Mesenchymal stem cell (in vitro differentiated cells and primary cell): Measurements from ENCODE around the gene SLTM.

Source experiments
- DNase-seq: peaks from one replicate; pipeline ENCODE4 v3.0.0-alpha.2; 2013
- H2AFZ ChIP-seq: one replicate; pipeline ENCODE4 v1.6.1; 2013; ENCODE audit warnings: low read depth, mild to moderate bottlenecking, control low read depth, inconsistent platforms, low read length, moderate library complexity
- H2AK5ac ChIP-seq: 2 replicates; pipeline ENCODE4 v1.6.1; 2013; ENCODE audit warnings: low read length, moderate library complexity, mild to moderate bottlenecking, inconsistent platforms; ENCODE audit not compliant: severe bottlenecking
- H2BK120ac ChIP-seq: one replicate; pipeline ENCODE4 v1.6.1; 2013; ENCODE audit warnings: low read depth, mild to moderate bottlenecking, inconsistent platforms, low read length, moderate library complexity
- H2BK12ac ChIP-seq, 2 experiments: one replicate each; pipeline ENCODE4 v1.6.1; 2013; ENCODE audit warnings: inconsistent platforms in 2 of 2, low read length in 2 of 2, mild to moderate bottlenecking in 2 of 2, moderate library complexity in 2 of 2, control low read depth in 1 of 2
- H2BK15ac ChIP-seq: one replicate; pipeline ENCODE4 v1.6.1; 2013; ENCODE audit warnings: mild to moderate bottlenecking, low read depth, inconsistent platforms; ENCODE audit not compliant: poor library complexity, severe bottlenecking
- H2BK5ac ChIP-seq: 2 replicates; pipeline ENCODE4 v1.6.1; 2013; ENCODE audit warnings: low read depth, mild to moderate bottlenecking, low read length, control low read depth, inconsistent platforms; ENCODE audit not compliant: poor library complexity, severe bottlenecking
- H3K14ac ChIP-seq, 2 experiments: one replicate each; pipeline ENCODE4 v1.6.1; 2013; ENCODE audit warnings: inconsistent platforms in 2 of 2, low read length in 2 of 2, control low read depth in 1 of 2, mild to moderate bottlenecking in 1 of 2, moderate library complexity in 1 of 2
- H3K18ac ChIP-seq, 2 experiments: one replicate each; pipeline ENCODE4 v1.6.1; 2013; ENCODE audit warnings: inconsistent platforms in 2 of 2, low read length in 2 of 2, control low read depth in 1 of 2, low read depth in 1 of 2, mild to moderate bottlenecking in 1 of 2
- H3K23ac ChIP-seq, 2 experiments: one replicate each; pipeline ENCODE4 v1.6.1; 2013; ENCODE audit warnings: inconsistent platforms in 2 of 2, low read length in 2 of 2, mild to moderate bottlenecking in 2 of 2, moderate library complexity in 2 of 2, control low read depth in 1 of 2
- H3K27ac ChIP-seq: 2 replicates; pipeline ENCODE4 v1.5.1; 2013; ENCODE audit warnings: mild to moderate bottlenecking, moderate library complexity, low read length, control low read depth, inconsistent platforms; ENCODE audit not compliant: poor library complexity, severe bottlenecking
- H3K27me3 ChIP-seq, 2 experiments: 2 replicates each; pipeline versions ENCODE4 v1.6.1 to v1.7.0; 2013; ENCODE audit warnings: low read length in 2 of 2, mild to moderate bottlenecking in 2 of 2, moderate library complexity in 2 of 2, control low read depth in 1 of 2, inconsistent platforms in 1 of 2; ENCODE audit not compliant: control insufficient read depth in 1 of 2, insufficient read depth in 1 of 2
- H3K36me3 ChIP-seq, 2 experiments: 2 replicates each; pipeline versions ENCODE4 v1.6.1 to v1.7.0; 2013; ENCODE audit warnings: low read length in 2 of 2, control low read depth in 1 of 2, inconsistent platforms in 1 of 2, low read depth in 1 of 2, mild to moderate bottlenecking in 1 of 2; ENCODE audit not compliant: insufficient read depth in 2 of 2, control insufficient read depth in 1 of 2
- H3K4ac ChIP-seq, 2 experiments: one replicate each; pipeline ENCODE4 v1.6.1; 2013; ENCODE audit warnings: inconsistent platforms in 2 of 2, low read length in 2 of 2, mild to moderate bottlenecking in 2 of 2, moderate library complexity in 2 of 2, control low read depth in 1 of 2, low read depth in 1 of 2
- H3K4me1 ChIP-seq: 2 replicates; pipeline ENCODE4 v1.6.1; 2013; ENCODE audit warnings: low read depth, low read length, control low read depth; ENCODE audit not compliant: control insufficient read depth, insufficient read depth
- H3K4me2 ChIP-seq: 2 replicates; pipeline ENCODE4 v1.6.1; 2013; ENCODE audit warnings: low read length, mild to moderate bottlenecking, inconsistent platforms; ENCODE audit not compliant: poor library complexity, severe bottlenecking
- H3K4me3 ChIP-seq, 2 experiments: 2 replicates each; pipeline versions ENCODE4 v1.5.1 to v1.7.0; 2013; ENCODE audit warnings: low read length in 2 of 2, mild to moderate bottlenecking in 2 of 2, control low read depth in 1 of 2, low read depth in 1 of 2; ENCODE audit not compliant: insufficient read depth in 1 of 2
- H3K79me1 ChIP-seq: replicated peaks from 2 replicates; pipeline ENCODE4 v1.6.1; 2013; ENCODE audit warnings: mild to moderate bottlenecking, control low read depth, low read length, inconsistent platforms; ENCODE audit not compliant: poor library complexity, severe bottlenecking
- H3K9ac ChIP-seq: 2 replicates; pipeline ENCODE4 v1.7.0; 2013; ENCODE audit warnings: mild to moderate bottlenecking, low read length, moderate library complexity
- H3K9me3 ChIP-seq: 2 replicates; pipeline ENCODE4 v1.7.0; 2013; ENCODE audit warnings: mild to moderate bottlenecking, low read length; ENCODE audit not compliant: control insufficient read depth
- H4K8ac ChIP-seq: one replicate; pipeline ENCODE4 v1.6.1; 2013; ENCODE audit warnings: inconsistent platforms, mild to moderate bottlenecking, low read length, moderate library complexity
- H4K91ac ChIP-seq: one replicate; pipeline ENCODE4 v1.6.1; 2013; ENCODE audit warnings: mild to moderate bottlenecking, low read length, inconsistent platforms
- WGBS: methylation state at CpG from one replicate; pipeline ENCODE4 v1.1.7; 2013; ENCODE audit warnings: mixed read lengths; 5-methylcytosine and 5-hydroxymethylcytosine counted together

SLTM gene

GRCh38 chr15:58962136-58962535 lies 28.7 kb upstream of the SLTM start:
- H2AFZ ChIP-seq = no peak overlapping the region
- H2BK15ac ChIP-seq = no peak overlapping the region
- H3K4me3 ChIP-seq = no peak overlapping the region
- H3K4ac ChIP-seq = no peak overlapping the region
- H3K9me3 ChIP-seq = no peaks in the 10 kb centered on the region
- H3K23ac ChIP-seq = no peak overlapping the region
- H2AK5ac ChIP-seq = no peak overlapping the region
- H2BK12ac ChIP-seq = no peak overlapping the region
- DNase-seq = no peak
- H2BK5ac ChIP-seq = no peak overlapping the region
- H3K36me3 ChIP-seq = no peaks in the 10 kb centered on the region
- H3K14ac ChIP-seq = no peak overlapping the region
- WGBS = no CpG with 5 or more reads among the region's 1 CpG
- no peak overlapping the region for H3K9ac ChIP-seq
- H3K79me1 ChIP-seq = no peaks in the 10 kb centered on the region
- H3K4me1 ChIP-seq = peaks cover 1% of the 10 kb centered on the region
- H3K27ac ChIP-seq = no peak overlapping the region
- H3K27me3 ChIP-seq = no peaks in the 10 kb centered on the region
- H4K8ac ChIP-seq = no peak overlapping the region
- H3K4me2 ChIP-seq = no peak overlapping the region
- no peak overlapping the region for H4K91ac ChIP-seq
- H2BK120ac ChIP-seq = no peak overlapping the region
- no peak overlapping the region for H3K18ac ChIP-seq

- no peak overlapping the region for H3K14ac ChIP-seq
- H2BK120ac ChIP-seq = no peak overlapping the region
- no peaks in the 10 kb centered on the region for H3K27me3 ChIP-seq
- no peak overlapping the region for H3K4me2 ChIP-seq
- H2BK12ac ChIP-seq = no peak overlapping the region
- no peaks in the 10 kb centered on the region for H3K36me3 ChIP-seq
- no peak overlapping the region for H4K91ac ChIP-seq
- no peak overlapping the region for H3K9ac ChIP-seq
- H3K23ac ChIP-seq = no peak overlapping the region
- H3K9me3 ChIP-seq = no peaks in the 10 kb centered on the region
- no peak overlapping the region for H2AFZ ChIP-seq
- no peak overlapping the region for H2BK15ac ChIP-seq
- H2AK5ac ChIP-seq = no peak overlapping the region
- H4K8ac ChIP-seq = no peak overlapping the region
- no peak overlapping the region for H3K27ac ChIP-seq
- no peak for DNase-seq
- no peak overlapping the region for H2BK5ac ChIP-seq
- no peaks in the 10 kb centered on the region for H3K79me1 ChIP-seq
- peaks cover 1% of the 10 kb centered on the region for H3K4me1 ChIP-seq
- WGBS = 100% methylated on average over 3 of the region's 4 CpGs
- no peak overlapping the region for H3K18ac ChIP-seq
- no peak overlapping the region for H3K4ac ChIP-seq
- H3K4me3 ChIP-seq = no peak overlapping the region
These were observed 25.3 kb upstream of the SLTM start for GRCh38 chr15:58958811-58959210.

GRCh38 chr15:58957101-58957973 lies 23.9 kb upstream of the SLTM start:
- H2AK5ac ChIP-seq = no peak overlapping the region
- H3K9me3 ChIP-seq = no peaks in the 10 kb centered on the region
- no peak overlapping the region for H3K27ac ChIP-seq
- no peak overlapping the region for H2BK5ac ChIP-seq
- H3K79me1 ChIP-seq = no peaks in the 10 kb centered on the region
- H4K8ac ChIP-seq = no peak overlapping the region
- H2BK12ac ChIP-seq = no peak overlapping the region
- no peak overlapping the region for H2BK15ac ChIP-seq
- H3K4me3 ChIP-seq = no peak overlapping the region
- no peak overlapping the region for H3K23ac ChIP-seq
- H3K9ac ChIP-seq = peak overlapping the region; percentile 53
- no peak overlapping the region for H3K4ac ChIP-seq
- H3K18ac ChIP-seq = no peak overlapping the region
- H3K4me1 ChIP-seq = no peaks in the 10 kb centered on the region
- H3K36me3 ChIP-seq = no peaks in the 10 kb centered on the region
- H2BK120ac ChIP-seq = no peak overlapping the region
- H4K91ac ChIP-seq = no peak overlapping the region
- H2AFZ ChIP-seq = no peak overlapping the region
- H3K4me2 ChIP-seq = peak overlapping the region; percentile 13
- peak; percentile 70 for DNase-seq
- no peak overlapping the region for H3K14ac ChIP-seq
- no peaks in the 10 kb centered on the region for H3K27me3 ChIP-seq
- WGBS = 28% methylated on average over 3 of the region's 8 CpGs

- peak overlapping the region in 1 of 2 experiments; percentile 32 for H3K4me3 ChIP-seq
- H3K14ac ChIP-seq = no peak overlapping the region
- H2BK12ac ChIP-seq = no peak overlapping the region
- no peak overlapping the region for H2BK120ac ChIP-seq
- no peaks in the 10 kb centered on the region for H3K9me3 ChIP-seq
- no peak overlapping the region for H2AK5ac ChIP-seq
- no peak overlapping the region for H2BK15ac ChIP-seq
- no peak overlapping the region for H3K23ac ChIP-seq
- H3K27me3 ChIP-seq = no peaks in the 10 kb centered on the region
- H4K8ac ChIP-seq = no peak overlapping the region
- H3K36me3 ChIP-seq = no peaks in the 10 kb centered on the region
- no peak overlapping the region for H2BK5ac ChIP-seq
- H2AFZ ChIP-seq = no peak overlapping the region
- no peak overlapping the region for H3K4ac ChIP-seq
- DNase-seq = no peak
- H3K18ac ChIP-seq = no peak overlapping the region
- H3K79me1 ChIP-seq = no peaks in the 10 kb centered on the region
- H3K4me1 ChIP-seq = no peaks in the 10 kb centered on the region
- no peak overlapping the region for H3K27ac ChIP-seq
- no peak overlapping the region for H3K4me2 ChIP-seq
- peak overlapping the region; percentile 45 for H3K9ac ChIP-seq
- no peak overlapping the region for H4K91ac ChIP-seq
These were observed 19.3 kb upstream of the SLTM start for GRCh38 chr15:58952751-58953150.
